ENCODE data around the gene HDAC7.
A peak's percentile ranks its signal among the peaks of the same experiment; 100 is the strongest.
"Not testable (repeated sequence)": the region's sequence is repeated elsewhere in the genome, so short reads cannot be mapped to it uniquely, and the experiment has no call there.

HDAC7 gene

GRCh38 chr12:47828976-47829482 lies 9.3 kb upstream of the HDAC7 start:
- peak; percentile 82 for DNase-seq (ENCODE audit: low read depth, low spot score)

- no peak for DNase-seq (ENCODE audit: low read depth, low spot score)
These were observed 8.6 kb upstream of the HDAC7 start for GRCh38 chr12:47828008-47828975.

DNA sequence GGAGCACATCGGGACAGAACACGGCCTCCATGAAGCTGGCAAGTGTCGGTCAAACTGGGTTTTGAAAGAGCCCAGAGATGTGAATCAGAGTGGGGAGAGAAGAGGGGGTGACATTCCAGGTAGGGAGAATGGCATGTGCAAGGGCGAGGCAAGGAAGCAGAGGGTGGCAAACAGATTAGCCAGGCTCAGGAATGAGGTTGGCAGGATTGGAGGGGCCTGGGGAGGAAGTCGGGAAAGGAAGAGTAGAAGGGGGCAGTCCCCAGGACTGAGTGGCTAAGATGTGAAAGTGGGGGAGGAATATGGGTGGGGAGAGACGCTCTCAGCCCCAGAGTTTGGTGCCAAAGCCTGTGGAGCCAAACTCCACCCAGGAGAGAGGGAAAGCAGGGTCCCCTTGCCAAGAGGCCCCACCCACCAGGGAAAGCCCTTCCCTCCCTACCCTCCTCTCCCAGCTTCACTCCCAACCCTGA lies 5.5 kb upstream of the HDAC7 start:
- DNase-seq (ENCODE audit: low read depth, low spot score) = no peak

DNA sequence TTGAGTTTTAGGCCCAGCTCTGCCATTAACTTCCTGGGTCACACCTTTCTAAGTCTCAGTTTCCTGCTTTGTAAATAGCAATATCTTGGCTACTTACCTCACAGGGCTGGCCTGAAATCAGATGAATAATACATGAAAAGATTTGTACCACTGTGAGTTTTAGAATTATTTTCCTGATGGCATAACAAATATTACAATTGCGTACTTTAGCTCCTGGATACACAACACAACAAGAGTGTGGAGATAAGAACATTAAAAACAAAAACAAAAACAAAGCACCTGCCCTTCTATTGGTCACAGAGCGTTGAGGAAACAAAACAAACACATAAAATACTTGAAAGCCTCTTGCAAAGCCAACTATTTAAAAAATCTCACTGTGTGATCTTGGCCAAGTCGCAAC lies 4.9 kb upstream of the HDAC7 start:
- DNase-seq (ENCODE audit: low read depth, low spot score) = no peak

DNA sequence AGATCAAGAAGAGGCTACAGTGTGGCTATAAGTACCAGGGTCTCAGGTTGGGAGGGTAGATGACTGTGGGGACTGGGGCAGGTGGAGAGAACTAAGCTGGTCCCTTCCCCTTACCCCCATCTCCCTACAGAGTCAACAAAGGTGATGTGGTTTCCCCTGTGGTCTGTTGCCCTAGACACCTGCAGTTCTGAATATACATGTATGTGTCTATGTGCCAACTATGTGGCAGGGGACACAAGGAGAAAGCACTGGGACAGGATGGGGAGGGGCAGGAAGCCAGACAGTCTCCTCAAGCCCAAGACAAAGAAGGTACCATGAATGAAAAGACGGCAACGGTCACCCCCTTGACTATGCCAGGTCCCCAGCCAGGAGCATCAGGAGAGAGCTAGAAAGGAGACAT lies 4.5 kb upstream of the HDAC7 start:
- DNase-seq (ENCODE audit: low read depth, low spot score) = no peak

GRCh38 chr12:47823422-47824086 lies 3.9 kb upstream of the HDAC7 start:
- no peak for DNase-seq (ENCODE audit: low read depth, low spot score)

GRCh38 chr12:47822863-47823262 lies 3.2 kb upstream of the HDAC7 start:
- DNase-seq (ENCODE audit: low read depth, low spot score) = no peak

- DNase-seq (ENCODE audit: low read depth, low spot score) = no peak
These were observed 2.7 kb upstream of the HDAC7 start for GRCh38 chr12:47822401-47822800.

- DNase-seq (ENCODE audit: low read depth, low spot score) = no peak
These were observed 1.6 kb upstream of the HDAC7 start for GRCh38 chr12:47821346-47821706.

GRCh38 chr12:47820631-47821345 lies 1.1 kb upstream of the HDAC7 start:
- peak; percentile 93 for DNase-seq (ENCODE audit: low read depth, low spot score)

GRCh38 chr12:47819138-47819895 lies 386 bp downstream of the HDAC7 start:
- DNase-seq (ENCODE audit: low read depth, low spot score) = peak; percentile 55

DNA sequence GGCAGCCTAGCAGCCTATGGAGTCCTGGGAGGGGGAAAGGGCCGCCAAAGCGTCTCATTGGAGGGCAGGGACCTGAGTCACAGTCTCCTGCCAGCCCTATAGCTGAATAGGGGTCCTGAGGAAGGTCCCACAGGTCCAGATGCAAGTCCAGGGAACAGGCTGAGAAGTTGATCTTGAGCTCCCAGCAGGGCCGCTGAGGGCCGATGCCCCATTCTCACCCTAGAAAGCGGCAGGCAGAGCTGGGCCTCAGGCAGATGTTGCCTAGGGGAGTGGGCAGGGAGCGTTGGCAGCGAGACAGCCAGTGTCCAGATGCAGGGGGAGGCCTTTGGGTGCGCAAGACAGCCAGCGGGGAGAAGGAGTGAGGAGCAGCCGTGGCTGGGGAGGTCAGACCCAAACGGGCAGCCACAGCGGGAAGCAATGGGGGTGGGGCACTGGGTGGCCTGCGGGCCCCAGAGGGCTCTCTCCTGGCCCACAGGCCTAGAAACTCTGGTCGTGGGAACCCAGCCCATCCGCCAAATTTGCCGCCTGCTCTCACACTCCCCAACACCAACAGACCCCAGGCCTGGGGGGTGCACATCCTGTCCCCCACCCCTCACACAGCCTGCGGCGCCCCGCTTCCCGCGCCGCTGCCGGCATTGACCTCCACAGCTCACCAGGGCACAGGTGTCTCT lies 1.1 kb downstream of the HDAC7 start:
- DNase-seq (ENCODE audit: low read depth, low spot score) = peak; percentile 29

DNA sequence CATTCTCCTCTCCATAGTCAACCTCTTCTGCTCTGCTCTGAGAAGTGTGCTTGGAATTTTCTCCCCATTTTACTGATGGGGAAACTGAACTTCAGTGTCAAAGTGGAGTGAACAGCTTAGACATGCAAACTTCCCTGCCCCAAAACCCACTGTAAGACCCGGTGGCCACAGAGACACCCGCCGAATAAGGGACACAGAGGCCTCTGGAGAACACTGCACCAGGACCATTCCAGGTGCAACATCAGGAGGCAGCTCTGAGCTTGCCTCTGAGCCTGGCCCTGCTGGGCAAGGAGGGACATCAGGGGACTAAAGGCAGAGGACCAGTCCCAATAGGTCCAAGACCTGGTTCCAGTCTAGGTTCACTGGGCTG lies 1.7 kb downstream of the HDAC7 start:
- no peak for DNase-seq (ENCODE audit: low read depth, low spot score)

- DNase-seq (ENCODE audit: low read depth, low spot score) = peak; percentile 44
These were observed 2.3 kb downstream of the HDAC7 start for GRCh38 chr12:47817272-47818006.

DNA sequence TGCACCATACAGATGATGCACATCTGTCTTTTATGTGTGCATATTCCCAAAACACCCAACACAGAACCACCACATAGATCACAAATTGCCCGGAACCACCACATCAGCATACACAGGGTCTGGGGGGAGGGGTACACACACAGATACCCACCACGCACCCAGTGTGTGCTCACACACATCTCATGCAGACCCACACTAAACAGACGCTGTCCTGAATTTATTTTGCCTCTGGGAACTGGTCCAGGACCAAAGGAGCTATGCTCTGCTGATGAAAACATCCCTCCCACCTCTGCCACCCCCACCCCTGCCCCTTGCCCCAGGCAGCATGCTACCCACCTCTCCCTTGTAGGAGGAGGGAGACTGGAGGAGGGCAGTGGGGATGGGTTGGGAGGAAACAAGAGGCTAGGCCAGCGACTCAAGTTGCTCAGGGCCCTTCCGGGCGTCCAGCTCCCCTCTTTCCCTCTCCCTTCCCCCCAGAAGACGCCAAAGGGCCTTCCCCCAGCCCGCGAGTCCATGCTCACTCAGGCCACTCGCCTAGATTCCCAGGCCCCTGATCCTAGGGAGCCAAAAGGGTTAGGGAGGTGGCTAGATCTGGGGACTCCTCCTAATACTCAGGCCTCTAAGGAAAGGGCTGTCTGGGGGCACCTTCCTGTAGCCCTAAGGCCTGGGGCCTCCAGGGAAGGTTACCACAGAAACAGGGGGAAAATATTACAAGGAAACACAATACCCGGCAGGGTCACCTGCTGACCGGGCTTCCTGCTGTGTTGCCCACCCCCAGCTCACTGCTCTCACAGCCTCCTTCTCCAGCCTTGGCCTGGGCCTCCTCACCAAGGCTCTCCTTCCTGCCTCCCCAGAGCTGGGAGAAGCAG lies 3.1 kb downstream of the HDAC7 start:
- DNase-seq (ENCODE audit: low read depth, low spot score) = no peak

DNA sequence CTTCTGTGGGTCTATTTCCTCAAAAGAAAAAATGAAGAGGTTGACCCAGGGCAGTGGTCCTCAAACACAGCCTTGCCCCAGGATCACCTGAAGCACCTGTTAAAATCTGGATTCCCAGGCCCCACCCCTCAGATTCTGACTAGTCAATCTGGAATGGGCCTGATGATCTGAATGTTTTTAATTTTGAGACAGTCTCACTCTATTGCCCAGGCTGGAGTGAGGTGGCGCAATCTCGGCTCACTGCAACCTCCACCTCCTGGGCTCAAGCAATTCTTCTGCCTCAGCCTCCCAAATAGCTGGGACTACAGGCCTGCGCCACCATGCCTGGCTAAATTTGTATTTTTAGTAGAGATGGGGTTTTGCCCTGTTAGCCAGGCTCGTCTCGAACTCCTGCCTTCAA lies 4.3 kb downstream of the HDAC7 start:
- DNase-seq (ENCODE audit: low read depth, low spot score) = not testable (repeated sequence)

GRCh38 chr12:47814539-47815170 lies 5.0 kb downstream of the HDAC7 start:
- no peak for DNase-seq (ENCODE audit: low read depth, low spot score)

GRCh38 chr12:47813511-47814196 lies 6.0 kb downstream of the HDAC7 start:
- DNase-seq (ENCODE audit: low read depth, low spot score) = peak; percentile 76
